ENCODE data around the gene CDKN2D.

GRCh38 chr19:10583036-10583776, 14.4 kb upstream of the CDKN2D start:
- TF ChIP-seq CTCF (IDR thresholded peaks at IDR 0.05) (no peak), POLR2A (IDR thresholded peaks at IDR 0.05) (no peak), EP300 (IDR thresholded peaks at IDR 0.05) (no peak)
